ENCODE measurements around the gene PLK3. TPM values are rescaled to one million over a fixed set of nuclear protein-coding genes. Genes with fewer than 3 reads are reported as not detected.
A peak's percentile ranks its signal among the peaks of the same experiment; 100 is the strongest.

PLK3 gene
- total and polyA plus RNA-seq, 9 of the 15 experiments (the other 6 are each of a cell fraction or from before 2014, with no cell fraction given) = 0.52 to 22.7 (median 11.0) TPM

GRCh38 chr1:44775078-44775929 is 24.9 kb upstream of the PLK3 start, which contains the start of gene RPS8 (continued):
- TF ChIP-seq RREB1 (CRISPR knock-in tag; IDR thresholded peaks at IDR 0.05) (peak; percentile 69; the same call in 1 of the 2 replicates), NEUROD1 (IDR thresholded peaks at IDR 0.05; ENCODE audit: borderline replicate concordance, low read depth, low read length, partially characterized antibody) (peak; percentile 45), ZNF75A (CRISPR knock-in tag; IDR thresholded peaks at IDR 0.05) (0 out of 2 replicates have a peak, but pooled peaks have one; percentile 10), NFYB (IDR thresholded peaks at IDR 0.05; ENCODE audit: extremely low read depth, insufficient read length) (no peak), ZBTB5 (IDR thresholded peaks at IDR 0.05) (peak; percentile 61; the same call in 1 of the 2 replicates), RNF219 (CRISPR knock-in tag; IDR thresholded peaks at IDR 0.05) (0 out of 2 replicates have a peak, but pooled peaks have one; percentile 62), ZNF124 (CRISPR knock-in tag; IDR thresholded peaks at IDR 0.05) (0 out of 2 replicates have a peak, but pooled peaks have one; percentile 69), ZNF79 (CRISPR knock-in tag; IDR thresholded peaks at IDR 0.05; ENCODE audit: low read depth) (no peak), CEBPB (tag; IDR thresholded peaks at IDR 0.05) (no peak), NFRKB (IDR thresholded peaks at IDR 0.05; ENCODE audit: low read depth) (peak; percentile 98), TAF9B (IDR thresholded peaks at IDR 0.05; ENCODE audit: partially characterized antibody) (peak; percentile 99), PML (IDR thresholded peaks at IDR 0.05; ENCODE audit: low read length) (peak; percentile 94), ZNF280A (IDR thresholded peaks at IDR 0.05; ENCODE audit: low read depth, partially characterized antibody) (no peak), GTF2B (IDR thresholded peaks at IDR 0.05; ENCODE audit: extremely low read depth, insufficient read length) (peak; percentile 75)
